AG09309 (cell line): ENCODE measurements around the gene ADAMTS17.

Experiments
- DNase-seq: peaks from one replicate; pipeline ENCODE4 v3.0.0-alpha.2; 2010; ENCODE audit warnings: low read depth
- H3K4me3 ChIP-seq: 2 replicates; pipeline ENCODE4 v1.5.1; 2011; ENCODE audit warnings: mild to moderate bottlenecking, low read depth, low read length, moderate library complexity; ENCODE audit not compliant: control insufficient read depth
- CTCF ChIP-seq: IDR thresholded peaks from 2 replicates; pipeline ENCODE4 v1.5.1; 2011; ENCODE audit warnings: mild to moderate bottlenecking, low read depth, low read length, inconsistent platforms; ENCODE audit not compliant: insufficient read depth, control insufficient read depth; ENCODE audit errors: missing control alignments

ADAMTS17 gene

GRCh38 chr15:100279446-100279845 is 62.3 kb downstream of the ADAMTS17 start:
- DNase-seq = no peak
- no peak for TF ChIP-seq CTCF
- no peak overlapping the region for H3K4me3 ChIP-seq

- DNase-seq = no peak
- no peak for TF ChIP-seq CTCF
- no peak overlapping the region for H3K4me3 ChIP-seq
Observed at GRCh38 chr15:100278596-100279380, 63.0 kb downstream of the ADAMTS17 start.

- no peak overlapping the region for H3K4me3 ChIP-seq
- no peak for DNase-seq
- TF ChIP-seq CTCF = no peak
Observed at GRCh38 chr15:100277087-100277855, 64.5 kb downstream of the ADAMTS17 start.

GRCh38 chr15:100276506-100276905 is 65.3 kb downstream of the ADAMTS17 start:
- no peak for DNase-seq
- TF ChIP-seq CTCF = no peak
- H3K4me3 ChIP-seq = no peak overlapping the region

GRCh38 chr15:100275641-100276040 is 66.1 kb downstream of the ADAMTS17 start:
- TF ChIP-seq CTCF = no peak
- no peak overlapping the region for H3K4me3 ChIP-seq

GRCh38 chr15:100269831-100270230 is 71.9 kb downstream of the ADAMTS17 start:
- no peak overlapping the region for H3K4me3 ChIP-seq
- DNase-seq = no peak
- TF ChIP-seq CTCF = no peak

More at GRCh38 chr15:100275641-100276040, 66.1 kb downstream of the ADAMTS17 start:
- no peak for DNase-seq
